NCI-H128 (cell line): ENCODE results near the gene CTSF.
"Not testable (repeated sequence)": the region's sequence is repeated elsewhere in the genome, so short reads cannot be mapped to it uniquely, and the experiment has no call there.

Source experiments
- DNase-seq: peaks from one replicate; lab custom pipeline; 2025; ENCODE audit not compliant: unreplicated experiment; lab: John Stamatoyannopoulos, UW

Gene CTSF

GRCh38 chr11:66540598-66540997 is 27.8 kb downstream of the CTSF start:
- not testable (repeated sequence) for DNase-seq

GRCh38 chr11:66539870-66540213 is 28.6 kb downstream of the CTSF start:
- no peak for DNase-seq

DNA sequence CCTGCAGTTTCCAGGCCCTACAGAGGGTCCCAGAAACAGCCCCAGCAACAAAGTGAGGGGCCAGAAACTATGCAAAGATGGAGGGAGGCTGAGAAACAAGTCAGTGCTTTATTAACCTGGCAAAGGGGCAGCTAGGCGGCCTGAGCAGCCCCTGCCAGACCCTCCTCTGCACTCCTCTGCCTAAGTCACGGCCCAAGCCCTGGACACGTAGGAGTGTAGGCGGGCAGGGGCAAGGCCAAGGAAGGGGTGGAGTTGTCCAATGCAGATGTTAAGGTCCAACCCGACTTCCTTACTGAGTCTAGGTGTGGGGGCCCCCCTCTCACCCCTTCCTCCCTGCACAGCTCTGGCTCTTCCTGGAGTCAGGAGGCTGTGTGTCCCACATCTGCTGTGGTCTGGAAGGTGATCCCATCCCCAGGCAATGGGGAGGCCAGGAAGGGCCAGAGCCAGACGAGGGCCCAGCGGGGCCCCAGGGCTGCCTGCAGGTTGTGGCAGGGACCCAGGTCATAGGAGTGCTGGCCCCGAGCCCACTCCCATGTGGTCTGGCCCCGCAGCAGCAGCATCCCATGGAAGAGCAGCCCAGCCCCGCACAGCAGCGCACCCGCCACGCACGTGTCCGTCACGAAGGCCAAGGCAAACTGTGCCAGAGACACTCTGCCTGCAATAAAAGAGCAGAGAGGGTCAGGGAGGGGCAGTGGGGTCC is 29.1 kb downstream of the CTSF start:
- DNase-seq, result no peak

DNA sequence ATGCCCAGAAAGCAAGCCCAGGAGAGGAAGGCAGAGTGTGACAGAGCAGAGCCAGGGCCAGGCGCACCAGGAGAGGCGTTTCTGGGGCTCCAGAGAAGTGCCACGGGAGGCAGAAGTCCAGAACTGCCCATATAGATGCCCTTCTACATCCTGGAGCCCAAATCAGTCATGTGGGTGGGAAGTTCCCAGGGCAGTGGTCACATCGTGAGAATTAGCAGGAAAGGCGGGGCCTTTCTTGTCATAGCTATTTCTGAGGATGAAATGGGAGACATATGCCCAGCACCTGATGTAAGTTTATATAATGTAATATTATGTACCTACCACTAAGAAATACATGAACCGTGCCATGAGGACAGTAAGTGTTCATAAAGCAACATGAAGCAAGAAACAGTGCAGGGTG is 35.6 kb downstream of the CTSF start:
- no peak for DNase-seq

DNA sequence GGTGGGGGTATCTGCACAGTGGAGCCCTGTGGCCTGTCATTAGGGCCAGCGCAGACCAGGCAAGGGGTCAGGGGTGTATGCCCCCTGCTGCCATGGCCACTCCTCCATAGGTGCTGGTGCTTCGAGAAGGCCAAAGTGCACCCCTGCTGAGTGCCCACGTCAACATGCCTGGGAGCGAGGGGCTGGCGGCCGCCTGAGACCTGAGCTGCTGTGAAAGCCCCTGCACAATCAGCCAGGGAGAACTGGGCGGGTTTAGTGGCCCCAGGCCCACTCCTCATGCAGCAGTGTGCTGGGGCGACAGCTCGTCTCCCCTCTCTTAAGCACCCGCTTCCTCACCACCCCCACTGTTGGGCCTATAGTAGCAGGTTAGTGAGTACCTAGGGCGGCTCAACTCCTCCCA is 36.6 kb downstream of the CTSF start:
- no peak for DNase-seq

GRCh38 chr11:66530927-66531709 is 37.3 kb downstream of the CTSF start:
- DNase-seq, result no peak

DNA sequence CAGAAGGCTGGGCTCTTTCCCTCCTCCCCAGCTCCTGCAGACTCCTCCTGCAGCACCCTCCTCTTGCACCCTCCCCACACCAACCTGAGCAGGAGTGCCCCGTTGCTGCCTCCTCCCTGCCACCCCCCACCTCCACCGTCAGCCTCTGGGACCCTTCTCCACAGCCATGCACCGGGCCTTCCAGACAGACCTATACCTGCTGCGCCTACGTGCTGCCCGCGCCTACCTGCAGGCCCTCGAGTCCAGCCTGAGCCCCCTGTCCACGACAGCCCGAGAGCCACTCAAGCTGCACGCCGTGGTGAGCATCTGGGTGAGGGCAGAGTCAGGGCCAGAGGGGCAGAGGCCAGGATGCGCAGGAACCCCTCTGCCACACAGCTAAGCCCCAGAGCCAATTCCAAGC is 38.8 kb downstream of the CTSF start:
- no peak for DNase-seq

GRCh38 chr11:66529069-66529468 is 39.3 kb downstream of the CTSF start:
- DNase-seq, result no peak

DNA sequence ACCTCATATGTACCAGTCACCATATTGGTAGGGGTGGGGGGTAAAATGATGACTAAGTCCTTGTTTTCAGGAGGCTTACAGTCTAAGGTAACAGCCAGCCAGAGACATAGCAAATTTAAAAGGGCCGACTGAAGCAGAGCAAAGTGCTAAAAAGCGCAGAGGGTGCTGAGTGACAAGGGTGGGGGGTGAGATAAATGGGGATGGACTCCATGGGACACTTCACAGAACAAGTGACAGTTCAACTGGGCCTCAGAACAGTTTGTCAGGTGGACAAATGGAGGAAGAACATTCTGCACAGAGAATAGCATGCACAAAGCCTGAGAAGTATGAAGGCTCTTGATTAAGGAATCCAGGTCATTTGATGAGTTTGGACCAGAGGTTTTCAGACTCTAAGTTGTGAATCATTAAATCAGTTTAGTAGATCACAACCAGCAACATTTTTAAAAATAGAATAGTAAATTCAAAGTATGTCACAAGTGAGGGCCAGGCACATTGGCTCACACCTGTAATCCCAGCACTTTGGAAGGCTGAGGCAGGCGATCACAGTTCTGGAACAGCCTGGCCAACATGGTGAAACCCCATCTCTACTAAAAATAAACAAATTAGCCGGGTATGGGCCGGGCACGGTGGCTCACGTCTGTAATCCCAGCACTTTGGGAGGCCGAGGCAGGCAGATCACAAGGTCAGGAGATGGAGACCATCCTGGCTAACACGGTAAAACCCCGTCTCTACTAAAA is 43.9 kb downstream of the CTSF start:
- DNase-seq, result no peak

GRCh38 chr11:66523611-66524010 is 44.8 kb downstream of the CTSF start:
- DNase-seq, result no peak
